Endothelial cell of umbilical vein (primary cell): ENCODE results near the gene MRAS. TPM values are rescaled to one million over a fixed set of nuclear protein-coding genes. Genes with fewer than 3 reads are reported as not detected.

Experiments
- BruUV-seq: library from RNA; stranded (reverse); fragments of 400-500 nt; replicated peaks from 2 replicates; lab custom pipeline; 2021; lab: Mats Ljungman, UMichigan
- CTCF ChIA-PET: fragments of 300-600, 350-600 bp; sonication (Branson Sonifier 250); formaldehyde crosslinking; loops from one replicate; lab custom pipeline; 2021; ENCODE audit warnings: antibody characterized with exemption, inconsistent platforms; lab: Charles Lee
- POLR2A ChIA-PET: fragments of 300-600, 350-600 bp; sonication (Branson Sonifier 250); formaldehyde crosslinking; loops from one replicate; lab custom pipeline; 2021; ENCODE audit warnings: antibody characterized with exemption, inconsistent platforms; lab: Charles Lee
- DNase-seq: peaks from one replicate; pipeline ENCODE4 v3.0.0-alpha.2; 2011; ENCODE audit warnings: low read depth, low spot score
- FAIRE-seq: peaks from 2 replicates; lab custom pipeline; 2011; peaks lifted over from hg19 to GRCh38; lab: Jason Lieb, UNC
- H2AFZ ChIP-seq: 2 replicates; pipeline ENCODE4 v1.6.0; 2012; ENCODE audit warnings: low read depth, low read length, control low read depth, inconsistent platforms
- H3K27ac ChIP-seq: 2 replicates; pipeline ENCODE4 v1.5.1; 2011; ENCODE audit warnings: low read depth, mild to moderate bottlenecking, control low read depth, low read length, moderate library complexity; ENCODE audit not compliant: insufficient read depth
- H3K27me3 ChIP-seq, 2 experiments: 2 replicates each; pipeline versions ENCODE4 v1.6.0 to v1.6.1; 2011; ENCODE audit warnings: low read length in 2 of 2, mixed read lengths in 1 of 2; ENCODE audit not compliant: control insufficient read depth in 2 of 2, insufficient read depth in 2 of 2
- H3K36me3 ChIP-seq, 2 experiments: 2 replicates in 1 of 2; 3 replicates in 1 of 2; pipeline ENCODE4 v1.5.1; 2011; ENCODE audit warnings: low read length in 2 of 2, mild to moderate bottlenecking in 1 of 2, moderate library complexity in 1 of 2; ENCODE audit not compliant: control insufficient read depth in 2 of 2, insufficient read depth in 2 of 2; ENCODE audit errors: extremely low read depth in 1 of 2
- H3K4me1 ChIP-seq: 3 replicates; pipeline ENCODE4 v1.5.1; 2011; ENCODE audit warnings: mild to moderate bottlenecking, low read length; ENCODE audit not compliant: control insufficient read depth, insufficient read depth; ENCODE audit errors: extremely low read depth
- H3K4me2 ChIP-seq: 2 replicates; pipeline ENCODE4 v1.6.1; 2011; ENCODE audit warnings: low read length, control low read depth, mixed read lengths; ENCODE audit not compliant: insufficient read depth
- H3K4me3 ChIP-seq, 3 experiments: fragments of 200-600 bp in 1 of 3; sonication (generic), shearing (Covaris generic) in 1 of 3; replicated peaks in 1 of 3; 2 replicates each; pipeline ENCODE4 v1.5.1; 2011 to 2016; ENCODE audit warnings: control low read depth in 3 of 3, low read length in 3 of 3, mild to moderate bottlenecking in 2 of 3, inconsistent platforms in 1 of 3, low read depth in 1 of 3, moderate library complexity in 1 of 3; ENCODE audit not compliant: insufficient read depth in 1 of 3
- H3K79me2 ChIP-seq: 2 replicates; pipeline ENCODE4 v1.6.0; 2012; ENCODE audit warnings: low read length, inconsistent platforms; ENCODE audit not compliant: control insufficient read depth, insufficient read depth
- H3K9ac ChIP-seq: replicated peaks from 2 replicates; pipeline ENCODE3; 2011; ENCODE audit warnings: low read length, control low read depth; ENCODE audit not compliant: insufficient read depth; ENCODE audit errors: extremely low read depth
- H3K9me1 ChIP-seq: replicated peaks from 3 replicates; pipeline ENCODE4 v1.6.0; 2011; ENCODE audit warnings: mild to moderate bottlenecking, low read length; ENCODE audit not compliant: control insufficient read depth, insufficient read depth; ENCODE audit errors: extremely low read depth
- H3K9me3 ChIP-seq: replicated peaks from 2 replicates; pipeline ENCODE4 v1.5.1; 2012; ENCODE audit warnings: low read length, inconsistent platforms; ENCODE audit not compliant: control insufficient read depth, insufficient read depth
- H4K20me1 ChIP-seq: replicated peaks from 2 replicates; pipeline ENCODE3; 2011; ENCODE audit warnings: mild to moderate bottlenecking, low read length; ENCODE audit not compliant: control insufficient read depth, insufficient read depth; ENCODE audit errors: extremely low read depth
- CTCF ChIP-seq, 2 donors: IDR thresholded peaks; 1 replicate in 1 of 2; 2 replicates in 1 of 2; pipeline ENCODE4 v1.5.1; 2011; ENCODE audit warnings: low read length in 2 of 2, mild to moderate bottlenecking in 2 of 2, moderate library complexity in 2 of 2, control low read depth in 1 of 2, inconsistent platforms in 1 of 2, low read depth in 1 of 2; ENCODE audit not compliant: insufficient read depth in 1 of 2; ENCODE audit errors: extremely low read depth in 1 of 2
- EZH2 ChIP-seq: IDR thresholded peaks from 2 replicates; pipeline ENCODE4 v1.6.1; 2012; ENCODE audit warnings: borderline replicate concordance, low read depth, mild to moderate bottlenecking, moderate library complexity, low read length, inconsistent platforms; ENCODE audit not compliant: severe bottlenecking
- FOS ChIP-seq: IDR thresholded peaks from 2 replicates; pipeline ENCODE4 v1.6.1; 2011; ENCODE audit warnings: mild to moderate bottlenecking, low read length, moderate library complexity, borderline replicate concordance; ENCODE audit not compliant: insufficient read depth
- GATA2 ChIP-seq: IDR thresholded peaks from 2 replicates; pipeline ENCODE4 v1.7.0; 2011; ENCODE audit warnings: low read depth, mild to moderate bottlenecking, moderate library complexity, mixed read lengths, low read length; ENCODE audit not compliant: insufficient read length, insufficient read depth
- JUN ChIP-seq: IDR thresholded peaks from 2 replicates; pipeline ENCODE4 v1.6.1; 2011; ENCODE audit warnings: borderline replicate concordance, low read depth; ENCODE audit not compliant: insufficient read length, insufficient read depth
- MAX ChIP-seq: IDR thresholded peaks from 2 replicates; pipeline ENCODE4 v1.6.1; 2011; ENCODE audit not compliant: insufficient read depth, insufficient read length
- MYC ChIP-seq: IDR thresholded peaks from one replicate; pipeline ENCODE4 v1.6.1; 2011; ENCODE audit warnings: mild to moderate bottlenecking, low read depth, low read length
- POLR2A ChIP-seq: IDR thresholded peaks from 2 replicates; pipeline ENCODE4 v1.6.1; 2012; ENCODE audit warnings: low read depth, mild to moderate bottlenecking, control low read depth, low read length
- POLR2AphosphoS5 ChIP-seq: IDR thresholded peaks from 2 replicates; pipeline ENCODE4 v1.6.1; 2012; ENCODE audit warnings: low read depth, mild to moderate bottlenecking, control low read depth, low read length, moderate library complexity; ENCODE audit not compliant: insufficient read depth
- dilution Hi-C: fragments of 300-500 bp; cut with MboI; formaldehyde crosslinking; loops from one replicate; pipeline ENCODE4 v1.15.0; 2019; ENCODE audit warnings: low sequenced_read_pairs; ENCODE audit not compliant: extremely low pct_ligation_motif_present
- intact Hi-C: fragments of 100-400 bp; cut with micrococcal nuclease; formaldehyde crosslinking; loops from one replicate; pipeline ENCODE4 v1.10.0; 2022
- polyA plus RNA-seq, 4 experiments: library from polyadenylated mRNA; depleted of rRNA in 3 of 4; stranded (reverse) in 3 of 4; unstranded in 1 of 4; fragments of >200 nt; gene quantifications; 2 replicates each; pipeline versions ENCODE4 v1.2.1 to v1.2.3, GENCODE V29; 2011 to 2012; ENCODE audit warnings: missing spikeins in 1 of 4
- total RNA-seq: library from RNA; stranded (reverse); gene quantifications from 2 replicates; pipeline ENCODE4 v1.2.3, GENCODE V29; 2021

The MRAS gene
- total and polyA plus RNA-seq, 2 donors (not counting 3 experiments of a cell fraction or from before 2014, with no cell fraction given) = 14.6 to 16.5 TPM

- H3K9me1 ChIP-seq = no peaks in the 10 kb centered on the region
- H3K36me3 ChIP-seq = no peaks in the 10 kb centered on the region
- dilution Hi-C loops = no loop called here
- no peaks in the 10 kb centered on the region for H3K9me3 ChIP-seq
- TF ChIP-seq EZH2 (no peak), FOS (no peak), MYC (no peak), JUN (no peak)
- DNase-seq = no peak
- BruUV-seq = no TSS peak
- intact Hi-C loops = no loop called here
- no peak overlapping the region for H3K4me3 ChIP-seq
- H3K27me3 ChIP-seq = no peaks in the 10 kb centered on the region
- no peaks in the 10 kb centered on the region for H3K79me2 ChIP-seq
- no peak overlapping the region for H3K27ac ChIP-seq
- H3K9ac ChIP-seq = no peak overlapping the region
- H3K4me1 ChIP-seq = no peaks in the 10 kb centered on the region
- H3K4me2 ChIP-seq = no peak overlapping the region
- CTCF ChIA-PET = interaction anchor here (1.5 kb wide), 1 partner anchor 18 kb away, joined by 4 read pairs; no protein-coding TSS in a partner anchor
- POLR2A ChIA-PET = no interaction called here
- H4K20me1 ChIP-seq = no peaks in the 10 kb centered on the region
- no peak for FAIRE-seq
- H2AFZ ChIP-seq = no peak overlapping the region
Measured at GRCh38 chr3:138367911-138368310, 19.5 kb downstream of the MRAS start.

GRCh38 chr3:138369151-138369900, 20.9 kb downstream of the MRAS start:
- dilution Hi-C loops = no loop called here

More at GRCh38 chr3:138369151-138369900, 20.9 kb downstream of the MRAS start:
- TF ChIP-seq MYC (no peak), POLR2AphosphoS5 (no peak), GATA2 (no peak), EZH2 (no peak), MAX (no peak), CTCF (IDR thresholded peaks at IDR 0.05; ENCODE audit: extremely low read depth in 1 of 2, insufficient read depth in 1 of 2, low read depth in 1 of 2, low read length in 2 of 2) (no peak), POLR2A (no peak), FOS (no peak), JUN (no peak)
- H2AFZ ChIP-seq = no peak overlapping the region
- H4K20me1 ChIP-seq = no peaks in the 10 kb centered on the region
- H3K79me2 ChIP-seq = no peaks in the 10 kb centered on the region
- ChIA-PET POLR2A (no interaction called here), CTCF (no interaction called here)
- DNase-seq (no peak), FAIRE-seq (no peak)
- no peaks in the 10 kb centered on the region for H3K9me1 ChIP-seq
- no peak overlapping the region for H3K27ac ChIP-seq
- H3K9ac ChIP-seq = no peak overlapping the region
- no peaks in the 10 kb centered on the region for H3K4me1 ChIP-seq
- H3K27me3 ChIP-seq = no peaks in the 10 kb centered on the region
- intact Hi-C loops = no loop called here
- no peaks in the 10 kb centered on the region for H3K36me3 ChIP-seq
- H3K9me3 ChIP-seq = no peaks in the 10 kb centered on the region
- no peak overlapping the region for H3K4me2 ChIP-seq
- no TSS peak for BruUV-seq
- H3K4me3 ChIP-seq = no peak overlapping the region
